Measurements from ENCODE around the gene LNPEP. TPM values are rescaled to one million over a fixed set of nuclear protein-coding genes. Genes with fewer than 3 reads are reported as not detected.

The LNPEP gene
- total RNA-seq, 4 donors from 2014 or later = 64.8 to 111 (median 80.5) TPM

DNA sequence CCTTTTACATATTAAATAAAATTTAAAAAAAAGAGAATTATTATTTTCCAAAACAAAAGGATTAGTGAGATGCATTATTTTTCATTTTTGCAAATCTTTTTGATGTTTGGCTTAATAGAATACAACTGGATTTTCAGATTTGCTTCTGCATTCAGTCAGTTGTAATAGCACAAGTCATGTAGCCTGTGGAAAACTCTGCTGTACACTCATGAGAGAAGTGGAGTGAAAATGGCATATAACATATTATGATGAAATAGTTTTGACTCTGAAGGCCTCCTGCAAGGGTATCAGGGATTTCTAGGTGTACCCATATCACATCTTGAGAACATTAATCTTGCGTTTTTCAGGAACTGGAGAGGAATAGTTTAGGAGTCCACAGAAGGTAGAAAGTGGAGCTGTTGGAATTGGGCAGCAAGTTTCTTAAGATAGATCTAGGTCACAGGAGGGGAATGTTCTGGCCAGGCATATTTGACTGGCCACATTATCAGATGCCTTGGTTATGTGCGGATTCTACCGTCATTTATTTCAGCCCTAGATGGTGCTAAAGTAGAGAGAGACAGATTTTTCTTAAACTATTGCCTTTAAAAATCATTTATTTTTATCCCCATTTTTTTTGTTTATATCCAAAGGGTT is 16.4 kb downstream of the LNPEP start:
- Histone ChIP-seq H3K4me1 (peaks cover 0 to 30% (median 9%) of the 10 kb centered on the region in 3 donors), H3K36me3 (no peaks in the 10 kb centered on the region), H3K27me3 (no peaks in the 10 kb centered on the region), H3K9me3 (no peaks in the 10 kb centered on the region), H3K4me3 (no peak overlapping the region), H3K27ac (peak overlapping the region; percentile 34 to 88 (median 68))
- TF ChIP-seq EP300 (IDR thresholded peaks at IDR 0.05) (no peak), CTCF (IDR thresholded peaks at IDR 0.05) (no peak), POLR2A (IDR thresholded peaks at IDR 0.05) (no peak), POLR2AphosphoS5 (IDR thresholded peaks at IDR 0.05) (no peak)
- ATAC-seq = peak; percentile 43
- 44 to 64% methylated on average over 2 to 3 of the region's 3 CpGs for WGBS, 2 donors (ENCODE audit: low coverage in 1 of 2)

GRCh38 chr5:96952974-96953730 is 17.3 kb downstream of the LNPEP start:
- H3K9me3 ChIP-seq = no peaks in the 10 kb centered on the region
- H3K4me3 ChIP-seq = no peak overlapping the region
- TF ChIP-seq CTCF (IDR thresholded peaks at IDR 0.05) (no peak), EP300 (IDR thresholded peaks at IDR 0.05) (no peak), POLR2A (IDR thresholded peaks at IDR 0.05) (no peak), POLR2AphosphoS5 (IDR thresholded peaks at IDR 0.05) (no peak)
- H3K4me1 ChIP-seq = peaks cover 0 to 38% (median 9%) of the 10 kb centered on the region in 3 donors
- WGBS, 2 donors (ENCODE audit: low coverage in 1 of 2) = 52 to 61% methylated on average over 4 to 6 of the region's 7 CpGs
- no peaks in the 10 kb centered on the region for H3K36me3 ChIP-seq
- H3K27ac ChIP-seq = peak overlapping the region; percentile 34 to 88 (median 68)
- no peak for ATAC-seq
- no peaks in the 10 kb centered on the region for H3K27me3 ChIP-seq

GRCh38 chr5:96957254-96958049 is 21.6 kb downstream of the LNPEP start:
- Histone ChIP-seq H3K4me1 (peaks cover under 1 to 50% (median 9%) of the 10 kb centered on the region in 3 donors), H3K27me3 (no peaks in the 10 kb centered on the region), H3K36me3 (no peaks in the 10 kb centered on the region), H3K9me3 (no peaks in the 10 kb centered on the region), H3K4me3 (no peak overlapping the region), H3K27ac (no peak overlapping the region)
- TF ChIP-seq POLR2A (IDR thresholded peaks at IDR 0.05) (no peak), EP300 (IDR thresholded peaks at IDR 0.05) (no peak), CTCF (IDR thresholded peaks at IDR 0.05) (no peak), POLR2AphosphoS5 (IDR thresholded peaks at IDR 0.05) (no peak)
- 83 to 87% methylated on average over 4 of the region's 4 CpGs for WGBS, 2 donors (ENCODE audit: low coverage in 1 of 2)
- ATAC-seq = no peak

- H3K27ac ChIP-seq = no peak overlapping the region
- H3K27me3 ChIP-seq = no peaks in the 10 kb centered on the region
- H3K4me1 ChIP-seq = peaks cover 0 to 50% (median 5%) of the 10 kb centered on the region in 3 donors
- no peak for ATAC-seq
- no peaks in the 10 kb centered on the region for H3K36me3 ChIP-seq
- WGBS, 2 donors (ENCODE audit: low coverage in 1 of 2) = 86 to 98% methylated on average over 2 to 5 of the region's 5 CpGs
- no peak overlapping the region for H3K4me3 ChIP-seq
- no peaks in the 10 kb centered on the region for H3K9me3 ChIP-seq
- TF ChIP-seq POLR2AphosphoS5 (IDR thresholded peaks at IDR 0.05) = no peak
- TF ChIP-seq CTCF (IDR thresholded peaks at IDR 0.05) = no peak
- no peak for TF ChIP-seq POLR2A (IDR thresholded peaks at IDR 0.05)
- no peak for TF ChIP-seq EP300 (IDR thresholded peaks at IDR 0.05)
Observed at GRCh38 chr5:96958977-96959376, 23.1 kb downstream of the LNPEP start.
